ENCODE results near the gene RAC3. TPM values are rescaled to one million over a fixed set of nuclear protein-coding genes. Genes with fewer than 3 reads are reported as not detected.

RAC3 gene
- total and polyA plus RNA-seq, 9 of the 15 experiments (the other 6 are each of a cell fraction or from before 2014, with no cell fraction given) = 0.23 to 292 (median 118) TPM

DNA sequence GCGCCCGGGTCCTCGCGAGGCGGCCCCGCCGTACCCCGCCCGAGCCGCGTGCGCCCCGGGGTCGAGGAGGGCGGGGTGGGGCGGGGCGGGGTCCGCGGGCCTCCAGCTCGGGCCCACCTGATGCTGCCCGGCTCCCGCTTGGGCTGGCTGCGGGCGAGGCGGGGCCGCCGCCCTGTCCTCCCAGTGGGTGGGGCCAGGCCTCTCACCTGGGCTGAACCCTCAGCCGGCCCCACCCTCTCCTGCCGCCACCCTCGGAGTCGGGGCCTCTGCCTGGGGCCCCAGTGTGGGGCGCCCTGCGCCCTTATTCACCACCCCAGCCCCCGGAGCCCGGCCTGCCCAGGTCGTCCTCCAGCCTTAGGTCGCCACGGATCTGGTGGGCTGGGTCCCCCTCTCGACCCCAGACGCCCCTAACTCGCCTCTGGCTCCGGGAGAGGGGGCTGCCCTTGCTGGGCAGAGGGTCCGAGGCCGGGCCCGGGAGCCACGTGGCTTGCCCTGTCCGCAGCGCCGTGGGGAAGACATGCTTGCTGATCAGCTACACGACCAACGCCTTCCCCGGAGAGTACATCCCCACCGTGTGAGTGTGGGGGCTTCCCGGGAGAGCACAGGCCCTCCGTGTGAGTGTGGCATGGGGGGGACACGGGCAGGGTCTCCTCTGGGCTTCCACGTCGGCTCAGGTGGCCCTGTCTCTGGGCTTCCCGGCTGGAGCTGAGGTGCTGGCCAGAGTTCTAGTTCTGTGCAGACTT is 578 bp downstream of the RAC3 start (continued):
- TF ChIP-seq, protein P1, sequence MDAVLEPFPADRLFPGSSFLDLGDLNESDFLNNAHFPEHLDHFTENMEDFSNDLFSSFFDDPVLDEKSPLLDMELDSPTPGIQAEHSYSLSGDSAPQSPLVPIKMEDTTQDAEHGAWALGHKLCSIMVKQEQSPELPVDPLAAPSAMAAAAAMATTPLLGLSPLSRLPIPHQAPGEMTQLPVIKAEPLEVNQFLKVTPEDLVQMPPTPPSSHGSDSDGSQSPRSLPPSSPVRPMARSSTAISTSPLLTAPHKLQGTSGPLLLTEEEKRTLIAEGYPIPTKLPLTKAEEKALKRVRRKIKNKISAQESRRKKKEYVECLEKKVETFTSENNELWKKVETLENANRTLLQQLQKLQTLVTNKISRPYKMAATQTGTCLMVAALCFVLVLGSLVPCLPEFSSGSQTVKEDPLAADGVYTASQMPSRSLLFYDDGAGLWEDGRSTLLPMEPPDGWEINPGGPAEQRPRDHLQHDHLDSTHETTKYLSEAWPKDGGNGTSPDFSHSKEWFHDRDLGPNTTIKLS (IDR thresholded peaks at IDR 0.05; ENCODE audit: borderline replicate concordance, low read depth) = peak; percentile 80
- TF ChIP-seq, protein P2, sequence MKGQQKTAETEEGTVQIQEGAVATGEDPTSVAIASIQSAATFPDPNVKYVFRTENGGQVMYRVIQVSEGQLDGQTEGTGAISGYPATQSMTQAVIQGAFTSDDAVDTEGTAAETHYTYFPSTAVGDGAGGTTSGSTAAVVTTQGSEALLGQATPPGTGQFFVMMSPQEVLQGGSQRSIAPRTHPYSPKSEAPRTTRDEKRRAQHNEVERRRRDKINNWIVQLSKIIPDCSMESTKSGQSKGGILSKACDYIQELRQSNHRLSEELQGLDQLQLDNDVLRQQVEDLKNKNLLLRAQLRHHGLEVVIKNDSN (CRISPR knock-in tag; IDR thresholded peaks at IDR 0.05) = peak; percentile 36; the same call in 1 of the 2 replicates
- TF ChIP-seq PHF8 (IDR thresholded peaks at IDR 0.05; ENCODE audit: borderline replicate concordance, low read length) (peak; percentile 64; the same call in 1 of the 2 replicates), SMAD1 (IDR thresholded peaks at IDR 0.05; ENCODE audit: low read depth, low read length, partially characterized antibody) (peak; percentile 42), BMI1 (IDR thresholded peaks at IDR 0.05; ENCODE audit: low read length) (no peak), MIER1 (IDR thresholded peaks at IDR 0.05; ENCODE audit: low read depth) (0 out of 2 replicates have a peak, but pooled peaks have one; percentile 36), STAT5A (IDR thresholded peaks at IDR 0.05; ENCODE audit: borderline replicate concordance, low read length) (no peak), POLR2B (IDR thresholded peaks at IDR 0.05; ENCODE audit: low read depth, partially characterized antibody) (peak; percentile 54)
- TF ChIP-seq, protein P3, sequence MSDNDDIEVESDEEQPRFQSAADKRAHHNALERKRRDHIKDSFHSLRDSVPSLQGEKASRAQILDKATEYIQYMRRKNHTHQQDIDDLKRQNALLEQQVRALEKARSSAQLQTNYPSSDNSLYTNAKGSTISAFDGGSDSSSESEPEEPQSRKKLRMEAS (CRISPR knock-in tag; IDR thresholded peaks at IDR 0.05) = peak; percentile 89
- TF ChIP-seq, protein P4, sequence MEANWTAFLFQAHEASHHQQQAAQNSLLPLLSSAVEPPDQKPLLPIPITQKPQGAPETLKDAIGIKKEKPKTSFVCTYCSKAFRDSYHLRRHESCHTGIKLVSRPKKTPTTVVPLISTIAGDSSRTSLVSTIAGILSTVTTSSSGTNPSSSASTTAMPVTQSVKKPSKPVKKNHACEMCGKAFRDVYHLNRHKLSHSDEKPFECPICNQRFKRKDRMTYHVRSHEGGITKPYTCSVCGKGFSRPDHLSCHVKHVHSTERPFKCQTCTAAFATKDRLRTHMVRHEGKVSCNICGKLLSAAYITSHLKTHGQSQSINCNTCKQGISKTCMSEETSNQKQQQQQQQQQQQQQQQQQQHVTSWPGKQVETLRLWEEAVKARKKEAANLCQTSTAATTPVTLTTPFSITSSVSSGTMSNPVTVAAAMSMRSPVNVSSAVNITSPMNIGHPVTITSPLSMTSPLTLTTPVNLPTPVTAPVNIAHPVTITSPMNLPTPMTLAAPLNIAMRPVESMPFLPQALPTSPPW (CRISPR knock-in tag; IDR thresholded peaks at IDR 0.05) = peak; percentile 44

All from K562 (cell line).